ENCODE results near the gene CHTF18. TPM values are rescaled to one million over a fixed set of nuclear protein-coding genes. Genes with fewer than 3 reads are reported as not detected.

CHTF18 gene
- total and polyA plus RNA-seq, 10 of the 15 experiments (the other 5 are each of a cell fraction or from before 2014, with no cell fraction given) = 1.6 to 87.8 (median 19.4) TPM

- no peaks in the 10 kb centered on the region for H4K20me1 ChIP-seq (ENCODE audit: control insufficient read depth, insufficient read depth)
- intact Hi-C loops (cut with micrococcal nuclease; ENCODE audit: unreplicated experiment) = no loop called here
- BruUV-seq (replicated peaks) = no TSS peak
- H3K4me1 ChIP-seq (ENCODE audit: control insufficient read depth, insufficient read depth, low read length) = no peaks in the 10 kb centered on the region
- H3K27ac ChIP-seq (ENCODE audit: control insufficient read depth, insufficient read depth) = no peak overlapping the region
- H3K9ac ChIP-seq (ENCODE audit: control insufficient read depth, insufficient read depth, low read length) = no peak overlapping the region
- no peak overlapping the region for H3K4me2 ChIP-seq (ENCODE audit: control insufficient read depth, insufficient read depth)
- CTCF ChIA-PET = no interaction called here
- TF ChIP-seq FOXK2 (IDR thresholded peaks at IDR 0.05) = no peak
- no peak for TF ChIP-seq RCOR1 (conservative IDR thresholded peaks at IDR 0.05; ENCODE audit: low read depth, low read length)
- no peak for TF ChIP-seq RELA (IDR thresholded peaks at IDR 0.05; ENCODE audit: borderline replicate concordance, partially characterized antibody)
- TF ChIP-seq BCLAF1 (IDR thresholded peaks at IDR 0.05) = no peak
- TF ChIP-seq POLR2AphosphoS5 (IDR thresholded peaks at IDR 0.05; ENCODE audit: low read length) = no peak
- TF ChIP-seq ATF7 (IDR thresholded peaks at IDR 0.05; ENCODE audit: low read depth) = no peak
- TF ChIP-seq HDGF (IDR thresholded peaks at IDR 0.05) = no peak
- TF ChIP-seq SREBF1 (IDR thresholded peaks at IDR 0.05; ENCODE audit: low read length) = no peak
- no peak for TF ChIP-seq SMC3 (IDR thresholded peaks at IDR 0.05; ENCODE audit: borderline replicate concordance, low read length)
- no peak for TF ChIP-seq CREB1 (IDR thresholded peaks at IDR 0.05; ENCODE audit: low read depth)
- no peak for TF ChIP-seq EGR1 (IDR thresholded peaks at IDR 0.05; ENCODE audit: borderline replicate concordance in 1 of 2, low read depth in 2 of 2, low read length in 2 of 2)
- no peak for TF ChIP-seq FOXM1 (IDR thresholded peaks at IDR 0.05; ENCODE audit: low read depth, low read length)
- TF ChIP-seq SKIL (IDR thresholded peaks at IDR 0.05; ENCODE audit: low read depth, poor library complexity, severe bottlenecking) = no peak
- TF ChIP-seq CTCF (IDR thresholded peaks at IDR 0.05 in 2 of 3, conservative IDR thresholded peaks at IDR 0.05 in 1 of 3; ENCODE audit: control insufficient read depth in 2 of 3, extremely low read depth in 1 of 3, insufficient read depth in 1 of 3, low read depth in 3 of 3, low read length in 3 of 3) = no peak
- TF ChIP-seq SRF (IDR thresholded peaks at IDR 0.05; ENCODE audit: low read depth in 2 of 2, low read length in 2 of 2) = no peak
- TF ChIP-seq MAX (IDR thresholded peaks at IDR 0.05; ENCODE audit: low read depth, low read length) = no peak
- no peak for TF ChIP-seq POLR2A (IDR thresholded peaks at IDR 0.05; ENCODE audit: low read depth, low read length)
- TF ChIP-seq RFX5 (IDR thresholded peaks at IDR 0.05; ENCODE audit: low read depth, low read length) = no peak
- no peak for TF ChIP-seq ESRRA (IDR thresholded peaks at IDR 0.05; ENCODE audit: low read length)
- no peak for TF ChIP-seq YBX1 (IDR thresholded peaks at IDR 0.05)
- H3K4me3 ChIP-seq = no peak overlapping the region
- H3K79me2 ChIP-seq (ENCODE audit: control insufficient read depth, insufficient read depth, low read length) = no peaks in the 10 kb centered on the region
- POLR2A ChIA-PET = no interaction called here
- RAD21 ChIA-PET (ENCODE audit: unreplicated experiment) = no interaction called here
- no peaks in the 10 kb centered on the region for H3K36me3 ChIP-seq (ENCODE audit: control insufficient read depth in 2 of 2, insufficient read depth in 2 of 2, low read length in 1 of 2)
- FAIRE-seq = no peak
- H3K27me3 ChIP-seq (replicated peaks in 1 of 2; ENCODE audit: control insufficient read depth in 2 of 2, insufficient read depth in 2 of 2, low read length in 1 of 2) = no peaks in the 10 kb centered on the region
- in situ Hi-C loops (cut with MboI) = no loop called here
- H2AFZ ChIP-seq (ENCODE audit: control insufficient read depth, low read depth, low read length) = no peak overlapping the region
- no peaks in the 10 kb centered on the region; the same call in 2 of the 3 replicates for H3K9me3 ChIP-seq (replicated peaks; ENCODE audit: control insufficient read depth, insufficient read depth, low read length)
- DNase-seq (ENCODE audit: low read depth, low spot score) = no peak
- no peak for ATAC-seq
- 50% methylated on average over 9 of the region's 9 CpGs for WGBS (ENCODE audit: insufficient coverage, insufficient replicate concordance, low lambda C conversion rate, missing lambda C conversion rate)
- SMC1A ChIA-PET (ENCODE audit: uncharacterized antibody, unreplicated experiment) = no interaction called here
Observed at GRCh38 chr16:822909-823297, 34.5 kb downstream of the CHTF18 start.

All from GM12878 (cell line).